BE2C (cell line): ENCODE data around the gene MYO10.
A peak's percentile ranks its signal among the peaks of the same experiment; 100 is the strongest.

Experiments used
- DNase-seq: peaks from one replicate; pipeline ENCODE4 v3.0.0-alpha.2; 2020
- H3K27me3 ChIP-seq: fragments of 250-450 bp; sonication (Bioruptor Pico); 2 replicates; pipeline ENCODE4 v1.5.1; 2020; ENCODE audit warnings: mild to moderate bottlenecking
- H3K36me3 ChIP-seq: fragments of 250-450 bp; sonication (Bioruptor Pico); 2 replicates; pipeline ENCODE4 v1.5.1; 2020; ENCODE audit warnings: mild to moderate bottlenecking
- H3K4me1 ChIP-seq: fragments of 250-450 bp; sonication (Bioruptor Pico); 2 replicates; pipeline ENCODE4 v1.5.1; 2020
- H3K4me3 ChIP-seq: 2 replicates; pipeline ENCODE4 v1.5.1; 2011; ENCODE audit warnings: low read depth, low read length
- H3K9me3 ChIP-seq: fragments of 250-450 bp; sonication (Bioruptor Pico); 2 replicates; pipeline ENCODE4 v1.5.1; 2020
- CTCF ChIP-seq: IDR thresholded peaks from 2 replicates; pipeline ENCODE4 v1.5.1; 2012; ENCODE audit warnings: mild to moderate bottlenecking, low read depth, low read length

The MYO10 gene

GRCh38 chr5:16690243-16690852 lies 245.7 kb downstream of the MYO10 start:
- peak; percentile 44 for DNase-seq
- peaks cover 5% of the 10 kb centered on the region; the same call in 1 of the 2 replicates for H3K27me3 ChIP-seq
- H3K9me3 ChIP-seq, result no peaks in the 10 kb centered on the region
- no peaks in the 10 kb centered on the region for H3K36me3 ChIP-seq
- H3K4me1 ChIP-seq, result no peaks in the 10 kb centered on the region
- peak; percentile 82 for TF ChIP-seq CTCF
- no peak overlapping the region for H3K4me3 ChIP-seq

GRCh38 chr5:16687898-16688297 lies 248.2 kb downstream of the MYO10 start:
- DNase-seq, result no peak
- H3K36me3 ChIP-seq, result no peaks in the 10 kb centered on the region
- H3K4me3 ChIP-seq, result no peak overlapping the region
- H3K4me1 ChIP-seq, result no peaks in the 10 kb centered on the region
- no peak for TF ChIP-seq CTCF
- no peaks in the 10 kb centered on the region for H3K9me3 ChIP-seq
- peaks cover 5% of the 10 kb centered on the region; the same call in 1 of the 2 replicates for H3K27me3 ChIP-seq

- no peak for DNase-seq
- Histone ChIP-seq H3K9me3 (no peaks in the 10 kb centered on the region), H3K27me3 (peaks cover 6% of the 10 kb centered on the region; the same call in 1 of the 2 replicates), H3K4me3 (no peak overlapping the region), H3K4me1 (no peaks in the 10 kb centered on the region), H3K36me3 (no peaks in the 10 kb centered on the region)
- no peak for TF ChIP-seq CTCF
Observed at GRCh38 chr5:16685069-16685468, 251.0 kb downstream of the MYO10 start.

- TF ChIP-seq CTCF, result no peak
- H3K4me1 ChIP-seq, result no peaks in the 10 kb centered on the region
- H3K27me3 ChIP-seq, result peaks cover 6% of the 10 kb centered on the region; the same call in 1 of the 2 replicates
- H3K4me3 ChIP-seq, result no peak overlapping the region
- no peak for DNase-seq
- no peaks in the 10 kb centered on the region for H3K9me3 ChIP-seq
- H3K36me3 ChIP-seq, result no peaks in the 10 kb centered on the region
Observed at GRCh38 chr5:16681876-16682275, 254.2 kb downstream of the MYO10 start.

GRCh38 chr5:16679863-16680262 lies 256.2 kb downstream of the MYO10 start:
- no peaks in the 10 kb centered on the region for H3K36me3 ChIP-seq
- H3K27me3 ChIP-seq, result peaks cover 6% of the 10 kb centered on the region; the same call in 1 of the 2 replicates
- peak; percentile 47 for DNase-seq
- no peaks in the 10 kb centered on the region for H3K9me3 ChIP-seq
- TF ChIP-seq CTCF, result peak; percentile 45
- H3K4me1 ChIP-seq, result no peaks in the 10 kb centered on the region
- no peak overlapping the region for H3K4me3 ChIP-seq

GRCh38 chr5:16679190-16679589 lies 256.9 kb downstream of the MYO10 start:
- Histone ChIP-seq H3K36me3 (no peaks in the 10 kb centered on the region), H3K4me3 (no peak overlapping the region), H3K27me3 (peaks cover 6% of the 10 kb centered on the region; the same call in 1 of the 2 replicates), H3K9me3 (no peaks in the 10 kb centered on the region), H3K4me1 (no peaks in the 10 kb centered on the region)
- DNase-seq, result no peak
- TF ChIP-seq CTCF, result no peak
